OCI-LY3 (cell line): ENCODE results near the gene UBE3A.

Experiments used
- H2AFZ ChIP-seq: fragments of 200-600, 300-600 bp; shearing (Covaris generic); 2 replicates; pipeline ENCODE4 v1.6.0; 2014; ENCODE audit warnings: antibody characterized with exemption, low read depth, low read length
- H3K27ac ChIP-seq: fragments of 200-600, 300-600 bp; sonication (generic); 2 replicates; pipeline ENCODE4 v1.5.1; 2014; ENCODE audit warnings: mild to moderate bottlenecking, low read length, moderate library complexity, mixed read lengths
- H3K27me3 ChIP-seq: fragments of 200-600, 300-600 bp; sonication (generic); 2 replicates; pipeline ENCODE4 v1.6.1; 2014; ENCODE audit warnings: low read depth, low read length, mixed read lengths
- H3K36me3 ChIP-seq: fragments of 200-600, 300-600 bp; sonication (generic); replicated peaks from 2 replicates; pipeline ENCODE3; 2014; ENCODE audit warnings: low read depth, low read length, mixed read lengths
- H3K4me1 ChIP-seq: fragments of 300-600, 200-600 bp; sonication (generic); 2 replicates; pipeline ENCODE4 v1.6.1; 2014; ENCODE audit warnings: low read length, mixed read lengths
- H3K4me2 ChIP-seq: fragments of 200-600, 300-600 bp; sonication (generic); 2 replicates; pipeline ENCODE4 v1.6.1; 2014; ENCODE audit warnings: low read length, mixed read lengths
- H3K4me3 ChIP-seq: fragments of 300-600, 200-600 bp; sonication (generic); 2 replicates; pipeline ENCODE4 v1.5.1; 2014; ENCODE audit warnings: antibody characterized with exemption, mild to moderate bottlenecking, low read length, moderate library complexity
- H3K79me2 ChIP-seq: fragments of 300-600, 200-600 bp; shearing (Covaris generic); 2 replicates; pipeline ENCODE4 v1.6.1; 2014; ENCODE audit warnings: mild to moderate bottlenecking, low read length, mixed read lengths
- H3K9ac ChIP-seq: fragments of 300-600, 200-600 bp; shearing (Covaris generic); 2 replicates; pipeline ENCODE4 v1.6.0; 2014; ENCODE audit warnings: mild to moderate bottlenecking, low read length, moderate library complexity
- H3K9me3 ChIP-seq: fragments of 200-600, 300-600 bp; shearing (Covaris generic); 2 replicates; pipeline ENCODE4 v1.6.1; 2014; ENCODE audit warnings: low read length, mixed read lengths; ENCODE audit not compliant: insufficient read depth
- H4K20me1 ChIP-seq: fragments of 200-600, 300-600 bp; sonication (generic); 2 replicates; pipeline ENCODE4 v1.6.1; 2016; ENCODE audit warnings: low read length, mixed read lengths; ENCODE audit not compliant: insufficient read depth
- CTCF ChIP-seq: fragments of 200-600, 300-600 bp; sonication (generic); IDR thresholded peaks from 2 replicates; pipeline ENCODE4 v1.5.1; 2014; ENCODE audit warnings: antibody characterized with exemption, low read length, low read depth
- EZH2phosphoT487 ChIP-seq: fragments of 200-600 bp; shearing (Covaris generic); IDR thresholded peaks from 2 replicates; pipeline ENCODE4 v1.6.1; 2018; ENCODE audit warnings: antibody characterized with exemption, mixed run types, low read depth

Gene UBE3A

DNA sequence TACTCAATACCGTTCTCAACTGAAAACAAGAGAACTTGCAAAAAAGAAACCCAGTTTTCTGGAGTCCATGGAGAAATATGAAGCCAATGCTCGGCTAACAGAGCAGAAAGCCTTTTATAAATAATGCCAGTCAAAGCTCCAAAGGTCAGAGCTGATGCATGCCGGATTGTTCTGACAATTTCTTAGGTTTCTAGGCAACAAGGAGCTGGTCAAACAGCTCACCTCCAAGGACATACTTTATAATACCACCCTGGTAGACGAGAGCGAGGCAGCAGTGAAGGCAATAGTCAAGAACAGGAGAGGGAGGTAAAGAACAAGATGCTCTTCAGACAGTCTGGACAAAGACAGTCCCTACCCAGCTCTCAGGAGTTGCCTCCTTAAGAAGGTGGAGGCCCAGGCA is 111.1 kb downstream of the UBE3A start:
- no peak overlapping the region for H3K27ac ChIP-seq
- TF ChIP-seq CTCF (no peak), EZH2phosphoT487 (no peak)
- no peaks in the 10 kb centered on the region for H3K79me2 ChIP-seq
- no peak overlapping the region for H2AFZ ChIP-seq
- peaks cover 43% of the 10 kb centered on the region for H3K36me3 ChIP-seq
- H4K20me1 ChIP-seq = no peaks in the 10 kb centered on the region
- no peak overlapping the region for H3K4me3 ChIP-seq
- H3K4me1 ChIP-seq = peaks cover 6% of the 10 kb centered on the region
- H3K9ac ChIP-seq = no peak overlapping the region
- no peak overlapping the region for H3K4me2 ChIP-seq
- H3K9me3 ChIP-seq = no peaks in the 10 kb centered on the region
- H3K27me3 ChIP-seq = no peaks in the 10 kb centered on the region

DNA sequence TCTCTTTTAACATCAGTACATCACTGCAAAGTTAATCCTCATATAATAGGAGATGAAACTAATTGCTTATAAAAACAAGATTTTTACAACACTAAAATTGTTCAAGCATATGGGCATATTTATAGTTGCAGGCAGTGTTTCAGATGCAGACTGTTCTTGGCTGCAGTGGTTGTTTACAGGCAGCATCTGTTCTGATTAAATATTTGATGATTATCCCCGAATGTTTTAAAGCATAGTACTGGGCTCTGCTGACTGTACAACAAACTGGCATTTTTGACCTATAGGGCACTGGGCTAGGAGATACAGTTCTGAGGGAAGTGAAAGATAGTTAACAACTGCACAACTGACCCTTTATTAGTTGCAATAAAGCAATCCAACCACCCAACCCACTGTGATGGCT is 113.6 kb downstream of the UBE3A start:
- Histone ChIP-seq H3K9ac (no peak overlapping the region), H3K27me3 (no peaks in the 10 kb centered on the region), H3K9me3 (no peaks in the 10 kb centered on the region), H3K4me3 (no peak overlapping the region), H3K4me2 (no peak overlapping the region), H3K36me3 (peaks cover 54% of the 10 kb centered on the region), H3K4me1 (peaks cover 6% of the 10 kb centered on the region), H2AFZ (no peak overlapping the region), H4K20me1 (no peaks in the 10 kb centered on the region), H3K79me2 (no peaks in the 10 kb centered on the region), H3K27ac (no peak overlapping the region)
- no peak for TF ChIP-seq CTCF
- TF ChIP-seq EZH2phosphoT487 = no peak

- Histone ChIP-seq H3K27ac (no peak overlapping the region), H3K36me3 (peaks cover 49% of the 10 kb centered on the region), H3K4me1 (peaks cover 6% of the 10 kb centered on the region), H3K79me2 (no peaks in the 10 kb centered on the region), H3K4me2 (no peak overlapping the region), H3K9me3 (no peaks in the 10 kb centered on the region), H2AFZ (no peak overlapping the region), H3K9ac (no peak overlapping the region), H4K20me1 (no peaks in the 10 kb centered on the region), H3K27me3 (no peaks in the 10 kb centered on the region), H3K4me3 (no peak overlapping the region)
- TF ChIP-seq EZH2phosphoT487 (no peak), CTCF (no peak)
Observed at GRCh38 chr15:25323420-25323819, 115.4 kb downstream of the UBE3A start.

DNA sequence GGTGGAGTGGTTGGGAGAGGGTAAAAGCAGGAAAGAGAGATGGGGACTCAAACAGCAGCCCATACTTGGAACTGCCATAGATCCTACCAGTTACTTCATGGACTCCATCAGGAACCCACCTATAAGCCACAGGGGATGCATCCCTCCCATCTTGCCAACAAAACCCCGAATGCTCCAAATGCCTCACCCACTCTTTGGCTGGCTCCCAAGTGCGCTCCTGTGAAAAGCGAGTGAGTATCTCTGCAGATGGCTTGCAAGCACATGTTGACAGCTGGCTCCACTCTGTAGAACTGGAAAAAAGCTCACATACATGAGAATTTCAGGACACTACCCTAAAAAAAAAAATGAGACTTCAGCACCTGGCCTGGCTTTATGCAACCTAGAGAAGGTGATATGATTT is 151.0 kb downstream of the UBE3A start:
- Histone ChIP-seq H3K9me3 (no peaks in the 10 kb centered on the region), H3K27me3 (no peaks in the 10 kb centered on the region), H3K79me2 (no peaks in the 10 kb centered on the region), H2AFZ (no peak overlapping the region), H3K27ac (no peak overlapping the region), H4K20me1 (no peaks in the 10 kb centered on the region), H3K36me3 (no peaks in the 10 kb centered on the region), H3K9ac (no peak overlapping the region), H3K4me3 (no peak overlapping the region), H3K4me2 (no peak overlapping the region), H3K4me1 (no peaks in the 10 kb centered on the region)
- no peak for TF ChIP-seq CTCF
- no peak for TF ChIP-seq EZH2phosphoT487
